DOHH2 (cell line): ENCODE data around the gene SHLD1.
"Not testable (repeated sequence)": the region's sequence is repeated elsewhere in the genome, so short reads cannot be mapped to it uniquely, and the experiment has no call there.

Experiments used
- H3F3A ChIP-seq: fragments of 200-600 bp; sonication (generic), shearing (Covaris generic); 2 replicates; pipeline ENCODE4 v1.6.0; 2016; ENCODE audit warnings: antibody characterized with exemption, mild to moderate bottlenecking; ENCODE audit not compliant: control insufficient read depth, insufficient read depth
- H3K27ac ChIP-seq: fragments of 200-600 bp; sonication (generic); 2 replicates; pipeline ENCODE4 v1.5.1; 2014; ENCODE audit warnings: low read depth, mild to moderate bottlenecking, low read length, moderate library complexity
- H3K27me3 ChIP-seq: fragments of 200-600 bp; sonication (generic); 2 replicates; pipeline ENCODE4 v1.6.1; 2014; ENCODE audit warnings: mild to moderate bottlenecking, low read length, mixed read lengths; ENCODE audit not compliant: control insufficient read depth
- H3K36me3 ChIP-seq: fragments of 200-600 bp; sonication (generic); 2 replicates; pipeline ENCODE4 v1.6.1; 2014; ENCODE audit warnings: mild to moderate bottlenecking, low read length, moderate library complexity, mixed read lengths; ENCODE audit not compliant: control insufficient read depth
- H3K4me1 ChIP-seq: fragments of 200-600 bp; sonication (generic); 2 replicates; pipeline ENCODE4 v1.6.1; 2014; ENCODE audit warnings: mild to moderate bottlenecking, low read length, mixed read lengths; ENCODE audit not compliant: control insufficient read depth
- H3K4me2 ChIP-seq: fragments of 200-600 bp; sonication (generic); 2 replicates; pipeline ENCODE4 v1.6.0; 2014; ENCODE audit warnings: mild to moderate bottlenecking, low read length, moderate library complexity
- H3K4me3 ChIP-seq: fragments of 200-600 bp; sonication (generic); 2 replicates; pipeline ENCODE4 v1.5.1; 2014; ENCODE audit warnings: mild to moderate bottlenecking, low read length, mixed read lengths
- H3K79me2 ChIP-seq: fragments of 200-600 bp; sonication (generic); 2 replicates; pipeline ENCODE4 v1.6.1; 2014; ENCODE audit warnings: mild to moderate bottlenecking, low read length, mixed read lengths; ENCODE audit not compliant: control insufficient read depth
- H3K9me2 ChIP-seq: fragments of 200-600 bp; sonication (generic); replicated peaks from 2 replicates; pipeline ENCODE4 v1.6.1; 2014; ENCODE audit warnings: mild to moderate bottlenecking, low read length, mixed read lengths; ENCODE audit not compliant: control insufficient read depth
- H3K9me3 ChIP-seq: fragments of 200-600 bp; sonication (generic); 2 replicates; pipeline ENCODE4 v1.6.1; 2014; ENCODE audit warnings: antibody characterized with exemption, low read length, mixed read lengths; ENCODE audit not compliant: control insufficient read depth, insufficient read depth
- H4K20me1 ChIP-seq: fragments of 200-600 bp; sonication (generic); 2 replicates; pipeline ENCODE4 v1.6.0; 2014; ENCODE audit warnings: low read depth, mild to moderate bottlenecking, antibody characterized with exemption, low read length, moderate library complexity; ENCODE audit not compliant: control insufficient read depth, insufficient read depth
- EZH2phosphoT487 ChIP-seq: fragments of 200-600 bp; sonication (generic); IDR thresholded peaks from 2 replicates; pipeline ENCODE4 v1.6.1; 2017; ENCODE audit warnings: borderline replicate concordance, mild to moderate bottlenecking, antibody characterized with exemption, low read length, moderate library complexity, mixed read lengths
- TF ChIP-seq, protein P1 (sequence below): fragments of 200-600 bp; sonication (generic); IDR thresholded peaks from one replicate; pipeline ENCODE4 v1.5.1; 2014; ENCODE audit warnings: antibody characterized with exemption, mild to moderate bottlenecking, low read depth, low read length; ENCODE audit not compliant: poor library complexity, severe bottlenecking

SHLD1 gene

DNA sequence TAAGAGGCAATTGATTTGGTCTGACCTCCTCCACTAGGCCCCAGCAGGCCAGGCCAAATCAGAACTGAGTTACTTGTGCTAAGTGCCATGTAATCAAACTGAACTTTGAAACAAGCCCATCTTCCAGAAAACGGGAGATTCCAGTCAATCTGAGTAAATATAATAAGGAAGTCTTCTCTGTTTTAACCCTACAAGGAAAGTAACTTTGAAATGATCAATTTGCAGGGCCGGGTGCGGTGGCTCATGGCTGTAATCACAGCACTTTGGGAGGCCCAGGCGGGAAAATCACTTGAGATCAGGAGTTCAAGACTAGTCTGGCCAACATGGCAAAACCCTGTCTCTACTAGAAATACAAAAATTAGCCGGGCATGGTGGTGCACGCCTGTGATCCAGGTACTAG is 2.0 kb upstream of the SHLD1 start:
- Histone ChIP-seq H4K20me1 (no peaks in the 10 kb centered on the region), H3K4me1 (peaks cover 25% of the 10 kb centered on the region), H3K9me3 (no peaks in the 10 kb centered on the region)

DNA sequence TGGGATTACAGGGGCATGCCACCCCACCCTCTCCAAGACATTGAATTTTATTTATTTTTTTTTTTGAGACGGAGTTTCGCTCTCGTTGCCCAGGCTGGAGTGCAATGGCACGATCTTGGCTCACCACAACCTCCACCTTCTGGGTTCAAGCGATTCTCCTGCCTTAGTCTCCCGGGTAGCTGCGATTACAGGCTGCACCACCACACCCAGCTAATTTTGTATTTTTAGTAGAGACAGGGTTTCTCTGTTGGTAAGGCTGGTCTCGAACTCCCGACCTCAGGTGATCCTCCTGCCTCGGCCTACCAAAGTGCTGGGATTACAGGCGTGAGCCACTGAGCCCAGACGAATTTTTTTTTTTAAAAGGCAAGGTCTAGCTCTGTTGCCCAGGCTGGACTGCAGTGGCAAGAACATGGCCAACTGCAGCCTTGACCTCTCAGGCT is 669 bp upstream of the SHLD1 start:
- not testable (repeated sequence) for H4K20me1 ChIP-seq, H3K9me3 ChIP-seq, H3K27me3 ChIP-seq, H3K4me3 ChIP-seq, H3K27ac ChIP-seq, H3K36me3 ChIP-seq, H3F3A ChIP-seq, H3K9me2 ChIP-seq
- Histone ChIP-seq H3K79me2 (peaks cover 40% of the 10 kb centered on the region), H3K4me2 (peak overlapping the region; percentile 76; the same call in 1 of the 2 replicates), H3K4me1 (peaks cover 25% of the 10 kb centered on the region)

More for the DNA sequence above, 2.0 kb upstream of the SHLD1 start:
- H3K79me2 ChIP-seq: peaks cover 27% of the 10 kb centered on the region
- no peaks in the 10 kb centered on the region for H3K9me2 ChIP-seq
- peaks cover 5% of the 10 kb centered on the region; the same call in 1 of the 2 replicates for H3F3A ChIP-seq
- H3K4me3 ChIP-seq: no peak overlapping the region
- no peaks in the 10 kb centered on the region for H3K27me3 ChIP-seq
- H3K4me2 ChIP-seq: no peak overlapping the region
- H3K27ac ChIP-seq: no peak overlapping the region
- H3K36me3 ChIP-seq: no peaks in the 10 kb centered on the region; the same call in 1 of the 2 replicates
- TF ChIP-seq, protein P1, sequence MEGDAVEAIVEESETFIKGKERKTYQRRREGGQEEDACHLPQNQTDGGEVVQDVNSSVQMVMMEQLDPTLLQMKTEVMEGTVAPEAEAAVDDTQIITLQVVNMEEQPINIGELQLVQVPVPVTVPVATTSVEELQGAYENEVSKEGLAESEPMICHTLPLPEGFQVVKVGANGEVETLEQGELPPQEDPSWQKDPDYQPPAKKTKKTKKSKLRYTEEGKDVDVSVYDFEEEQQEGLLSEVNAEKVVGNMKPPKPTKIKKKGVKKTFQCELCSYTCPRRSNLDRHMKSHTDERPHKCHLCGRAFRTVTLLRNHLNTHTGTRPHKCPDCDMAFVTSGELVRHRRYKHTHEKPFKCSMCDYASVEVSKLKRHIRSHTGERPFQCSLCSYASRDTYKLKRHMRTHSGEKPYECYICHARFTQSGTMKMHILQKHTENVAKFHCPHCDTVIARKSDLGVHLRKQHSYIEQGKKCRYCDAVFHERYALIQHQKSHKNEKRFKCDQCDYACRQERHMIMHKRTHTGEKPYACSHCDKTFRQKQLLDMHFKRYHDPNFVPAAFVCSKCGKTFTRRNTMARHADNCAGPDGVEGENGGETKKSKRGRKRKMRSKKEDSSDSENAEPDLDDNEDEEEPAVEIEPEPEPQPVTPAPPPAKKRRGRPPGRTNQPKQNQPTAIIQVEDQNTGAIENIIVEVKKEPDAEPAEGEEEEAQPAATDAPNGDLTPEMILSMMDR: no peak
- TF ChIP-seq EZH2phosphoT487: no peak

DNA sequence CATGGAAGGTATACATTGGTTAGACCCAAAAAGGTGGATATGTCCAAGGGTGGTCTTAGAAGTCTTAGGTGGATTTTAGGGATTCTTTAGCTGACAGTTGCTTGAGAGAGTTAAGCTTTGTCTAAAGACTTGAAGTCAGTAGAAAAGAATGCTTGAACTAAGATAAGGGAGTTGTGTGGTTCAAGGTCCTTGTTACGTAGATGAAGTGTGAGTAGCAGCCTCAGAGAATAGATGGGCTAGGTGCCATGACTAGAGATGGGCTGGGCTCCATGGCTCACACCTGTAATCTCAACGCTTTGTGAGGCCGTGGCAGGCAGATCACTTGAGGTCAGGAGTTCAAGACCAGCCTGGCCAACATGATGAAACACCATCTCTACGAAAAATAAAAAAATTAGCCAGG is 1.7 kb downstream of the SHLD1 start:
- peak overlapping the region; percentile 76 for H3K4me2 ChIP-seq
- H3K9me2 ChIP-seq: no peaks in the 10 kb centered on the region
- H4K20me1 ChIP-seq: no peaks in the 10 kb centered on the region
- H3F3A ChIP-seq: peaks cover 5% of the 10 kb centered on the region; the same call in 1 of the 2 replicates
- H3K9me3 ChIP-seq: no peaks in the 10 kb centered on the region
- no peak overlapping the region for H3K27ac ChIP-seq
- peaks cover 8% of the 10 kb centered on the region for H3K36me3 ChIP-seq
- peaks cover 25% of the 10 kb centered on the region for H3K4me1 ChIP-seq
- TF ChIP-seq, protein P1: no peak
- no peak for TF ChIP-seq EZH2phosphoT487
- H3K79me2 ChIP-seq: peaks cover 54% of the 10 kb centered on the region
- peak overlapping the region; percentile 86 for H3K4me3 ChIP-seq
- H3K27me3 ChIP-seq: no peaks in the 10 kb centered on the region

DNA sequence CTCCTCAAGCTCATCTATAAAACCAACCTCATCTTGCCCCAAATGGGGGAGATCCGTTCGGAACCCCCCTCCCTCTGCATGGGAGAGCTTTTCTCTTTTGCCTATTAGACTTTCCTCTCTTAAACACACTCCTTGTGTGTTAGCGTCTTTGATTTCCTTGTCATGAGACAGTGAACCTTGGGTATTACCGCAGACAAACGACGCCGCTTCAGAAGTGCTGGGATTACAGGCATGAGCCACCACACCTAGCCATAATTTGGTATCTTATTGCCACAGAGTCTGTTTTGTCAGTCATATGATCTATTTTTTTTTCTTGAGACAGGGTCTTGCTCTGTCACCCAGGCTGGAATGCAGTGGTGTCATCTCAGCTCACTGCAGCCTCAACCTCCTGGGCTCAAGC is 3.6 kb downstream of the SHLD1 start:
- Histone ChIP-seq H3K9me2 (no peaks in the 10 kb centered on the region), H3K36me3 (peaks cover 14% of the 10 kb centered on the region), H3K4me1 (peaks cover 36% of the 10 kb centered on the region), H4K20me1 (no peaks in the 10 kb centered on the region), H3K79me2 (peaks cover 63% of the 10 kb centered on the region), H3K4me3 (no peak overlapping the region), H3K4me2 (0 out of 2 replicates have a peak overlapping the region, but pooled peaks have one; percentile 11), H3K9me3 (no peaks in the 10 kb centered on the region), H3K27ac (no peak overlapping the region), H3K27me3 (no peaks in the 10 kb centered on the region), H3F3A (0 out of 2 replicates have a peak, but pooled peaks cover under 1% of the 10 kb centered on the region)
- no peak for TF ChIP-seq EZH2phosphoT487
- TF ChIP-seq, protein P1: no peak
